HFF-Myc (cell line): ENCODE measurements around the gene LNP1.

Experiments used
- DNase-seq: peaks from one replicate; pipeline ENCODE4 v3.0.0-alpha.2; 2011; ENCODE audit warnings: low read depth; ENCODE audit errors: extremely low read depth
- H3K4me3 ChIP-seq: replicated peaks from 2 replicates; pipeline ENCODE4 v1.5.1; 2011; ENCODE audit warnings: low read depth, mild to moderate bottlenecking, control low read depth, low read length
- CTCF ChIP-seq: IDR thresholded peaks from 2 replicates; pipeline ENCODE4 v1.5.1; 2012; ENCODE audit warnings: mild to moderate bottlenecking, low read depth, low read length, control low read depth; ENCODE audit errors: missing control alignments

Gene LNP1

GRCh38 chr3:100416176-100416575 lies 14.8 kb downstream of the LNP1 start:
- H3K4me3 ChIP-seq: no peak overlapping the region
- TF ChIP-seq CTCF: no peak
- DNase-seq: no peak

- DNase-seq: no peak
- TF ChIP-seq CTCF: no peak
- no peak overlapping the region for H3K4me3 ChIP-seq
Observed at GRCh38 chr3:100416863-100417262, 15.5 kb downstream of the LNP1 start.

GRCh38 chr3:100419406-100419805 lies 18.1 kb downstream of the LNP1 start:
- H3K4me3 ChIP-seq: no peak overlapping the region
- no peak for TF ChIP-seq CTCF
- DNase-seq: no peak

GRCh38 chr3:100420885-100421284 lies 19.5 kb downstream of the LNP1 start:
- H3K4me3 ChIP-seq: no peak overlapping the region
- no peak for TF ChIP-seq CTCF
- DNase-seq: no peak

GRCh38 chr3:100423611-100424010 lies 22.3 kb downstream of the LNP1 start:
- no peak for DNase-seq
- TF ChIP-seq CTCF: no peak
- no peak overlapping the region for H3K4me3 ChIP-seq

- TF ChIP-seq CTCF: no peak
Observed at GRCh38 chr3:100424261-100424660, 22.9 kb downstream of the LNP1 start.

GRCh38 chr3:100425316-100425715 lies 24.0 kb downstream of the LNP1 start:
- TF ChIP-seq CTCF: no peak
- DNase-seq: no peak
- no peak overlapping the region for H3K4me3 ChIP-seq

More at GRCh38 chr3:100424261-100424660, 22.9 kb downstream of the LNP1 start:
- no peak for DNase-seq
- no peak overlapping the region for H3K4me3 ChIP-seq
